ENCODE data around the gene MATN1. TPM values are rescaled to one million over a fixed set of nuclear protein-coding genes. Genes with fewer than 3 reads are reported as not detected.

The MATN1 gene
- polyA plus RNA-seq, 3 donors: 0.07 TPM; not detected in 2

GRCh38 chr1:30701258-30701633, 22.1 kb downstream of the MATN1 start:
- Mint-ChIP-seq H3K27ac (no peak overlapping the region), H3K9me3 (no peaks in the 10 kb centered on the region), H3K4me1 (no peaks in the 10 kb centered on the region), H3K27me3 (ENCODE audit: low read depth in 3 of 3) (peaks cover 0 to 4% (median 1%) of the 10 kb centered on the region in 3 donors), H3K36me3 (no peaks in the 10 kb centered on the region), H3K4me3 (no peak overlapping the region)
- Histone ChIP-seq H3K4me2 (replicated peaks; ENCODE audit: extremely low read depth, low read length, poor library complexity, severe bottlenecking) (no peak overlapping the region), H3K9me3 (replicated peaks in 1 of 2; ENCODE audit: control insufficient read depth in 1 of 2, insufficient read depth in 1 of 2, low read length in 2 of 2) (no peaks in the 10 kb centered on the region), H3K9ac (ENCODE audit: insufficient read depth, low read length, poor library complexity, severe bottlenecking) (no peak overlapping the region), H3K27me3 (ENCODE audit: control insufficient read depth in 2 of 2, insufficient read depth in 2 of 2, low read length in 2 of 2) (no peaks in the 10 kb centered on the region), H3K27ac (ENCODE audit: low read depth in 1 of 2, low read length in 2 of 2) (no peak overlapping the region), H3K79me2 (ENCODE audit: insufficient read depth, low read length) (no peaks in the 10 kb centered on the region), H3K36me3 (replicated peaks in 1 of 2; ENCODE audit: control insufficient read depth in 1 of 2, insufficient read depth in 2 of 2, low read length in 2 of 2) (no peaks in the 10 kb centered on the region), H3K4me3 (replicated peaks in 1 of 3; ENCODE audit: low read depth in 2 of 3, low read length in 3 of 3) (no peak overlapping the region), H2AFZ (ENCODE audit: insufficient read depth, low read depth, low read length, poor library complexity, severe bottlenecking) (no peak overlapping the region), H4K20me1 (ENCODE audit: insufficient read depth, low read length) (no peaks in the 10 kb centered on the region), H3K4me1 (ENCODE audit: control insufficient read depth in 1 of 2, insufficient read depth in 2 of 2, low read length in 2 of 2) (no peaks in the 10 kb centered on the region)
- TF ChIP-seq, protein P1, sequence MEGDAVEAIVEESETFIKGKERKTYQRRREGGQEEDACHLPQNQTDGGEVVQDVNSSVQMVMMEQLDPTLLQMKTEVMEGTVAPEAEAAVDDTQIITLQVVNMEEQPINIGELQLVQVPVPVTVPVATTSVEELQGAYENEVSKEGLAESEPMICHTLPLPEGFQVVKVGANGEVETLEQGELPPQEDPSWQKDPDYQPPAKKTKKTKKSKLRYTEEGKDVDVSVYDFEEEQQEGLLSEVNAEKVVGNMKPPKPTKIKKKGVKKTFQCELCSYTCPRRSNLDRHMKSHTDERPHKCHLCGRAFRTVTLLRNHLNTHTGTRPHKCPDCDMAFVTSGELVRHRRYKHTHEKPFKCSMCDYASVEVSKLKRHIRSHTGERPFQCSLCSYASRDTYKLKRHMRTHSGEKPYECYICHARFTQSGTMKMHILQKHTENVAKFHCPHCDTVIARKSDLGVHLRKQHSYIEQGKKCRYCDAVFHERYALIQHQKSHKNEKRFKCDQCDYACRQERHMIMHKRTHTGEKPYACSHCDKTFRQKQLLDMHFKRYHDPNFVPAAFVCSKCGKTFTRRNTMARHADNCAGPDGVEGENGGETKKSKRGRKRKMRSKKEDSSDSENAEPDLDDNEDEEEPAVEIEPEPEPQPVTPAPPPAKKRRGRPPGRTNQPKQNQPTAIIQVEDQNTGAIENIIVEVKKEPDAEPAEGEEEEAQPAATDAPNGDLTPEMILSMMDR (IDR thresholded peaks at IDR 0.05): no peak
- intact Hi-C loops (cut with micrococcal nuclease): loop anchor here in 1 of 2 donors (10.0 kb wide), 2 partner anchors 906 to 1006 kb away; no protein-coding TSS in a partner anchor
- DNase-seq: no peak
- no CpG with 5 or more reads among the region's 2 CpGs for WGBS (ENCODE audit: insufficient coverage)

DNA sequence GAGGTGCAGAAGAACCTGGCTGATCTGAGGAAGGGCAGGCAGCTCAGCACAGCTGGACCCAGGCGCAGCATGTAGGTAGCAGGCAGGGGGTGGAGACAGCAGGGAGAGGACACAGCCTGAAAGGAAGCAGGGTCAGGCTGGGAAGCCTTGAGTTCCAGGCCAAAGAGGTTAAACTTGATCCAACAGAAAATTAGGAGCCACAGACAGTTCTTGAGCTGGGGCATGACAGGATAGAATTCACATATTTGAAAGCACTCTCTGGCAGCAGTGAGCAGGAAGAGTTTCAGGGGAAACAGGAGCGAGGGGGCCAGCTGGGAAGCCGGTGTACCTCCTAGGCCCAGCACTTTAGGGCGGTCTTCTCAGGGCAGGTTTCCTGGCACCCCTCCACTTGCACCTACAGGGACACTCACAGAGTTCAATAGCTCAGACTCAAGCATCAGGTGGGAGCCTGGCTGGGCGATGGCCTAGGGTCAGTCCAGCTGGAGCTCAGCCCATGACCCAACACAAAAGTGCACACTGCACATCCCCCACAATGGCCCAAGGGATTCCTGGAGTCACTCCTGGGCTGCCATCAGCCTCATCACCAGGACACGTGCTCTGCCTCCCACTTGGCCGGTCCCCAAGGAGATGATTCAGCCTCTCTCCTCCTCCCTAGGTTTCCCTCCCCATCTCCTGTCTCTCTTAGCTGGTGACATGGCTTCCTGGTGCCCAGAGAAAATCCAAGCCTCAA, 22.7 kb downstream of the MATN1 start:
- TF ChIP-seq, protein P1 (IDR thresholded peaks at IDR 0.05): no peak
- Mint-ChIP-seq H3K9me3 (no peaks in the 10 kb centered on the region), H3K36me3 (no peaks in the 10 kb centered on the region), H3K27ac (no peak overlapping the region), H3K27me3 (ENCODE audit: low read depth in 3 of 3) (peaks cover 1 to 6% (median 3%) of the 10 kb centered on the region in 3 donors), H3K4me1 (no peaks in the 10 kb centered on the region), H3K4me3 (no peak overlapping the region)
- Histone ChIP-seq H3K27ac (ENCODE audit: low read depth in 1 of 2, low read length in 2 of 2) (no peak overlapping the region), H3K27me3 (ENCODE audit: control insufficient read depth in 2 of 2, insufficient read depth in 2 of 2, low read length in 2 of 2) (no peaks in the 10 kb centered on the region), H3K9ac (ENCODE audit: insufficient read depth, low read length, poor library complexity, severe bottlenecking) (no peak overlapping the region), H3K4me1 (ENCODE audit: control insufficient read depth in 1 of 2, insufficient read depth in 2 of 2, low read length in 2 of 2) (no peaks in the 10 kb centered on the region), H2AFZ (ENCODE audit: insufficient read depth, low read depth, low read length, poor library complexity, severe bottlenecking) (no peak overlapping the region), H3K36me3 (replicated peaks in 1 of 2; ENCODE audit: control insufficient read depth in 1 of 2, insufficient read depth in 2 of 2, low read length in 2 of 2) (no peaks in the 10 kb centered on the region), H3K79me2 (ENCODE audit: insufficient read depth, low read length) (no peaks in the 10 kb centered on the region), H4K20me1 (ENCODE audit: insufficient read depth, low read length) (no peaks in the 10 kb centered on the region), H3K9me3 (replicated peaks in 1 of 2; ENCODE audit: control insufficient read depth in 1 of 2, insufficient read depth in 1 of 2, low read length in 2 of 2) (no peaks in the 10 kb centered on the region), H3K4me3 (replicated peaks in 1 of 3; ENCODE audit: low read depth in 2 of 3, low read length in 3 of 3) (no peak overlapping the region), H3K4me2 (replicated peaks; ENCODE audit: extremely low read depth, low read length, poor library complexity, severe bottlenecking) (no peak overlapping the region)
- 77% methylated on average over 7 of the region's 7 CpGs for WGBS (ENCODE audit: insufficient coverage)
- intact Hi-C loops (cut with micrococcal nuclease): loop anchor here in 1 of 2 donors (10.0 kb wide), 2 partner anchors 906 to 1006 kb away; no protein-coding TSS in a partner anchor
- no peak for DNase-seq

Measured in CD14-positive monocyte (primary cell).